ENCODE results near the gene MYL2. TPM values are rescaled to one million over a fixed set of nuclear protein-coding genes. Genes with fewer than 3 reads are reported as not detected.

The MYL2 gene
- total RNA-seq, 3 donors from 2014 or later (not counting 1 experiment from before 2014, with no cell fraction given): not detected

Other genes with a start within 250 kb of the MYL2 start
- gene HVCN1, start 231.5 kb downstream of the MYL2 start, total RNA-seq: 10 to 100 TPM; 12.5 to 18.4 (median 18.0) TPM
- 100 to 1,000 TPM; 114 to 121 (median 117) TPM for gene PPP1CC, start 177.7 kb downstream of the MYL2 start, total RNA-seq
- not detected for gene CCDC63, start 73.6 kb downstream of the MYL2 start, total RNA-seq
- gene CUX2, start 113.6 kb upstream of the MYL2 start, total RNA-seq: under 1 TPM in 1 of 3 donors, not detected in 2; 0.08 TPM